ENCODE results near the gene ZNF219. TPM values are rescaled to one million over a fixed set of nuclear protein-coding genes. Genes with fewer than 3 reads are reported as not detected.

The ZNF219 gene
- total and polyA plus RNA-seq, 2 of the 13 experiments (the other 11 are each of a cell fraction or from before 2014, with no cell fraction given), result 34.5 to 36.6 TPM

DNA sequence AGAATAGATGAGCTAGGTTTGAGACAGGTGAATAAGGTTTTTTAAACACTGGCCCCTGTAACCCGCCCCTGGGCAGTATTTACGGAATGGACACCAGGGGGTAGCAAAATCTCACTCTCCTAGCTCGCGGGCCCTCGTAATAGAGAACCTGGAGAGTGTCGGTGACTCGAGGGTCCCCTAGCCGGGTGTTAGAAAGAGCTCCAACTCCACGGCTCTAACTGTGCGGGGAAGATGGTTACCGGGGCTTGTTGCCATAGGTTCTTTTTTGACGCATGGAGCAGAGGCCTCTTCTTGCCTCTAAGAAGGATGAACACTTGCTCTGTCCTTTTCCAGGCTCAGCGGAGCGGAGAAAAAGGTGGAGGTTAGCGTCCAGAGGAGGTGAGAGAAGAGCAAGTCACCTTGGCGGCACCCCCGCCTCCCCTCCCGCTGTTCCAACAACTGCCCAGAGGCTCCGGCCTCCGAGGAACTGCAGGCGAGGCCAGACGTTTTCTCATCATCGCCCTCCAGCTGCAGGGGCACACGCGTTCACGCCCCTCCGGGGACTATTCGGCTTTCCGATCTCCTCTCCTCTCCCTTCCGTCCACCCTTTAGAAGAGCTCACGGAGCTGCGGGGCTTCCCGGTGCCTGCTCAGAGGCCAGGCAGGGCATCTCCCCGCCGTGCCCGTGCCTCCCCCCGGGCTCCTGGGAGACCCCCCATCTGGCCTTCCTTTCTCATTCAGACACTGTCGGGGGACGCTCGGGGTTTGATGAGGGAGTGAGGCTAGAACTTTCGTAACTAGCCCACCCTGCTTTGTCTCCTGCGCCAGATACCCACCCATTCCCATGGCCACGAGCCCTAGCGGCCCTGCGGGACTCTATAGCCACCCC is 29.7 kb downstream of the ZNF219 start (continued):
- TF ChIP-seq PRPF4 (IDR thresholded peaks at IDR 0.05; ENCODE audit: low read depth, low read length, poor library complexity, severe bottlenecking), result no peak
- peak; percentile 21; the same call in 1 of the 2 replicates for TF ChIP-seq RCOR2 (CRISPR knock-in tag; IDR thresholded peaks at IDR 0.05)
- TF ChIP-seq ZNF296 (CRISPR knock-in tag; conservative IDR thresholded peaks at IDR 0.05), result no peak
- TF ChIP-seq SMAD1 (CRISPR knock-in tag; IDR thresholded peaks at IDR 0.05; ENCODE audit: borderline replicate concordance, low read depth), result peak; percentile 78; the same call in 1 of the 2 replicates
- no peak for TF ChIP-seq SALL2 (CRISPR knock-in tag; IDR thresholded peaks at IDR 0.05)
- no peak for TF ChIP-seq HOXD1 (CRISPR knock-in tag; IDR thresholded peaks at IDR 0.05)
- 0 out of 2 replicates have a peak, but pooled peaks have one; percentile 22 for TF ChIP-seq TAF1 (CRISPR knock-in tag; IDR thresholded peaks at IDR 0.05)
- 0 out of 2 replicates have a peak, but pooled peaks have one; percentile 20 for TF ChIP-seq ARNTL (CRISPR knock-in tag; IDR thresholded peaks at IDR 0.05)
- TF ChIP-seq, protein P1, sequence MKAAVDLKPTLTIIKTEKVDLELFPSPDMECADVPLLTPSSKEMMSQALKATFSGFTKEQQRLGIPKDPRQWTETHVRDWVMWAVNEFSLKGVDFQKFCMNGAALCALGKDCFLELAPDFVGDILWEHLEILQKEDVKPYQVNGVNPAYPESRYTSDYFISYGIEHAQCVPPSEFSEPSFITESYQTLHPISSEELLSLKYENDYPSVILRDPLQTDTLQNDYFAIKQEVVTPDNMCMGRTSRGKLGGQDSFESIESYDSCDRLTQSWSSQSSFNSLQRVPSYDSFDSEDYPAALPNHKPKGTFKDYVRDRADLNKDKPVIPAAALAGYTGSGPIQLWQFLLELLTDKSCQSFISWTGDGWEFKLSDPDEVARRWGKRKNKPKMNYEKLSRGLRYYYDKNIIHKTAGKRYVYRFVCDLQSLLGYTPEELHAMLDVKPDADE (CRISPR knock-in tag; IDR thresholded peaks at IDR 0.05), result no peak
- peak; percentile 56; the same call in 1 of the 2 replicates for TF ChIP-seq ZSCAN25 (CRISPR knock-in tag; IDR thresholded peaks at IDR 0.05)
- TF ChIP-seq, protein P2, sequence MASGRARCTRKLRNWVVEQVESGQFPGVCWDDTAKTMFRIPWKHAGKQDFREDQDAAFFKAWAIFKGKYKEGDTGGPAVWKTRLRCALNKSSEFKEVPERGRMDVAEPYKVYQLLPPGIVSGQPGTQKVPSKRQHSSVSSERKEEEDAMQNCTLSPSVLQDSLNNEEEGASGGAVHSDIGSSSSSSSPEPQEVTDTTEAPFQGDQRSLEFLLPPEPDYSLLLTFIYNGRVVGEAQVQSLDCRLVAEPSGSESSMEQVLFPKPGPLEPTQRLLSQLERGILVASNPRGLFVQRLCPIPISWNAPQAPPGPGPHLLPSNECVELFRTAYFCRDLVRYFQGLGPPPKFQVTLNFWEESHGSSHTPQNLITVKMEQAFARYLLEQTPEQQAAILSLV (CRISPR knock-in tag; IDR thresholded peaks at IDR 0.05; ENCODE audit: borderline replicate concordance), result no peak
- TF ChIP-seq KDM2A (CRISPR knock-in tag; IDR thresholded peaks at IDR 0.05; ENCODE audit: borderline replicate concordance, low read depth), result peak; percentile 43; the same call in 1 of the 2 replicates
- TF ChIP-seq FOXK1 (CRISPR knock-in tag; IDR thresholded peaks at IDR 0.05; ENCODE audit: borderline replicate concordance, low read depth), result no peak
- TF ChIP-seq ZMYM4 (CRISPR knock-in tag; IDR thresholded peaks at IDR 0.05), result no peak
- TF ChIP-seq, protein P3, sequence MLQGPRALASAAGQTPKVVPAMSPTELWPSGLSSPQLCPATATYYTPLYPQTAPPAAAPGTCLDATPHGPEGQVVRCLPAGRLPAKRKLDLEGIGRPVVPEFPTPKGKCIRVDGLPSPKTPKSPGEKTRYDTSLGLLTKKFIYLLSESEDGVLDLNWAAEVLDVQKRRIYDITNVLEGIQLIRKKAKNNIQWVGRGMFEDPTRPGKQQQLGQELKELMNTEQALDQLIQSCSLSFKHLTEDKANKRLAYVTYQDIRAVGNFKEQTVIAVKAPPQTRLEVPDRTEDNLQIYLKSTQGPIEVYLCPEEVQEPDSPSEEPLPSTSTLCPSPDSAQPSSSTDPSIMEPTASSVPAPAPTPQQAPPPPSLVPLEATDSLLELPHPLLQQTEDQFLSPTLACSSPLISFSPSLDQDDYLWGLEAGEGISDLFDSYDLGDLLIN (CRISPR knock-in tag; IDR thresholded peaks at IDR 0.05; ENCODE audit: borderline replicate concordance), result 0 out of 2 replicates have a peak, but pooled peaks have one; percentile 33
- TF ChIP-seq, protein P4, sequence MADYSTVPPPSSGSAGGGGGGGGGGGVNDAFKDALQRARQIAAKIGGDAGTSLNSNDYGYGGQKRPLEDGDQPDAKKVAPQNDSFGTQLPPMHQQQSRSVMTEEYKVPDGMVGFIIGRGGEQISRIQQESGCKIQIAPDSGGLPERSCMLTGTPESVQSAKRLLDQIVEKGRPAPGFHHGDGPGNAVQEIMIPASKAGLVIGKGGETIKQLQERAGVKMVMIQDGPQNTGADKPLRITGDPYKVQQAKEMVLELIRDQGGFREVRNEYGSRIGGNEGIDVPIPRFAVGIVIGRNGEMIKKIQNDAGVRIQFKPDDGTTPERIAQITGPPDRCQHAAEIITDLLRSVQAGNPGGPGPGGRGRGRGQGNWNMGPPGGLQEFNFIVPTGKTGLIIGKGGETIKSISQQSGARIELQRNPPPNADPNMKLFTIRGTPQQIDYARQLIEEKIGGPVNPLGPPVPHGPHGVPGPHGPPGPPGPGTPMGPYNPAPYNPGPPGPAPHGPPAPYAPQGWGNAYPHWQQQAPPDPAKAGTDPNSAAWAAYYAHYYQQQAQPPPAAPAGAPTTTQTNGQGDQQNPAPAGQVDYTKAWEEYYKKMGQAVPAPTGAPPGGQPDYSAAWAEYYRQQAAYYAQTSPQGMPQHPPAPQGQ (CRISPR knock-in tag; IDR thresholded peaks at IDR 0.05; ENCODE audit: borderline replicate concordance), result 0 out of 2 replicates have a peak, but pooled peaks have one; percentile 68
- no peak for TF ChIP-seq ZNF766 (CRISPR knock-in tag; IDR thresholded peaks at IDR 0.05; ENCODE audit: borderline replicate concordance)
- peak; percentile 89; the same call in 1 of the 2 replicates for TF ChIP-seq ZNF44 (CRISPR knock-in tag; IDR thresholded peaks at IDR 0.05)
- no peak for TF ChIP-seq ZNF326 (CRISPR knock-in tag; IDR thresholded peaks at IDR 0.05; ENCODE audit: borderline replicate concordance)
- TF ChIP-seq RAD51 (IDR thresholded peaks at IDR 0.05; ENCODE audit: borderline replicate concordance), result no peak
- TF ChIP-seq, protein P5, sequence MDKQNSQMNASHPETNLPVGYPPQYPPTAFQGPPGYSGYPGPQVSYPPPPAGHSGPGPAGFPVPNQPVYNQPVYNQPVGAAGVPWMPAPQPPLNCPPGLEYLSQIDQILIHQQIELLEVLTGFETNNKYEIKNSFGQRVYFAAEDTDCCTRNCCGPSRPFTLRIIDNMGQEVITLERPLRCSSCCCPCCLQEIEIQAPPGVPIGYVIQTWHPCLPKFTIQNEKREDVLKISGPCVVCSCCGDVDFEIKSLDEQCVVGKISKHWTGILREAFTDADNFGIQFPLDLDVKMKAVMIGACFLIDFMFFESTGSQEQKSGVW (CRISPR knock-in tag; IDR thresholded peaks at IDR 0.05; ENCODE audit: borderline replicate concordance), result no peak
- no peak for TF ChIP-seq KLF6 (CRISPR knock-in tag; IDR thresholded peaks at IDR 0.05)

Data from HepG2 (cell line).